Measurements from ENCODE around the gene PSMD13. TPM values are rescaled to one million over a fixed set of nuclear protein-coding genes. Genes with fewer than 3 reads are reported as not detected.
A peak's percentile ranks its signal among the peaks of the same experiment; 100 is the strongest.
"Not testable (repeated sequence)": the region's sequence is repeated elsewhere in the genome, so short reads cannot be mapped to it uniquely, and the experiment has no call there.

The PSMD13 gene
- total RNA-seq, 1 donor from 2014 or later, result 102 TPM

GRCh38 chr11:215581-216037, 21.2 kb upstream of the PSMD13 start:
- DNase-seq (ENCODE audit: low spot score in 2 of 2), result no peak
- no peak for FAIRE-seq

GRCh38 chr11:216081-216974, 20.4 kb upstream of the PSMD13 start:
- no peak for DNase-seq (ENCODE audit: low spot score in 2 of 2)
- no peak for FAIRE-seq

GRCh38 chr11:217704-218103, 19.1 kb upstream of the PSMD13 start:
- no peak for DNase-seq (ENCODE audit: low spot score in 2 of 2)
- FAIRE-seq, result no peak

- no peak for FAIRE-seq
Observed at GRCh38 chr11:218815-219593, 17.8 kb upstream of the PSMD13 start.

GRCh38 chr11:220641-221215, 16.0 kb upstream of the PSMD13 start:
- FAIRE-seq, result not testable (repeated sequence)

More at GRCh38 chr11:218815-219593, 17.8 kb upstream of the PSMD13 start:
- DNase-seq (ENCODE audit: low spot score in 2 of 2), result no peak

GRCh38 chr11:221539-221938, 15.2 kb upstream of the PSMD13 start:
- no peak for FAIRE-seq

More at GRCh38 chr11:220641-221215, 16.0 kb upstream of the PSMD13 start:
- DNase-seq (ENCODE audit: low spot score in 2 of 2), result not testable (repeated sequence)

GRCh38 chr11:221998-222789, 14.6 kb upstream of the PSMD13 start:
- FAIRE-seq (no peak), DNase-seq (ENCODE audit: low spot score in 2 of 2) (no peak)

More at GRCh38 chr11:221539-221938, 15.2 kb upstream of the PSMD13 start:
- no peak for DNase-seq (ENCODE audit: low spot score in 2 of 2)

GRCh38 chr11:223026-223789, 13.6 kb upstream of the PSMD13 start:
- DNase-seq (ENCODE audit: low spot score in 2 of 2) (no peak), FAIRE-seq (no peak)

GRCh38 chr11:223884-224283, 12.9 kb upstream of the PSMD13 start:
- no peak for DNase-seq (ENCODE audit: low spot score in 2 of 2)
- FAIRE-seq, result no peak

GRCh38 chr11:224424-224823, 12.4 kb upstream of the PSMD13 start:
- FAIRE-seq, result no peak

GRCh38 chr11:225734-226453, 10.9 kb upstream of the PSMD13 start:
- FAIRE-seq, result no peak
- no peak for DNase-seq (ENCODE audit: low spot score in 2 of 2)

More at GRCh38 chr11:224424-224823, 12.4 kb upstream of the PSMD13 start:
- no peak for DNase-seq (ENCODE audit: low spot score in 2 of 2)

- no peak for DNase-seq (ENCODE audit: low spot score in 2 of 2)
- no peak for FAIRE-seq
Observed at GRCh38 chr11:227824-228379, 8.9 kb upstream of the PSMD13 start.

GRCh38 chr11:230431-230830, 6.3 kb upstream of the PSMD13 start:
- no peak for FAIRE-seq
- no peak for DNase-seq (ENCODE audit: low spot score in 2 of 2)

GRCh38 chr11:232783-233565, 3.8 kb upstream of the PSMD13 start:
- no peak for FAIRE-seq

GRCh38 chr11:235180-235579, 1.6 kb upstream of the PSMD13 start:
- no peak for DNase-seq (ENCODE audit: low spot score in 2 of 2)
- no peak for FAIRE-seq

More at GRCh38 chr11:232783-233565, 3.8 kb upstream of the PSMD13 start:
- no peak for DNase-seq (ENCODE audit: low spot score in 2 of 2)

- FAIRE-seq (no peak), DNase-seq (ENCODE audit: low spot score in 2 of 2) (no peak)
Observed at GRCh38 chr11:235609-235996, 1.2 kb upstream of the PSMD13 start.

GRCh38 chr11:235997-236773, 591 bp upstream of the PSMD13 start, which contains the start of gene SIRT3:
SIRT3 (minus strand) TSS chr11:236342; CDS start chr11:236328, 14 bp downstream.
- no peak for FAIRE-seq
- DNase-seq (ENCODE audit: low spot score in 2 of 2), result peak; percentile 96
